BJ (cell line): ENCODE results near the gene VRK2. TPM values are rescaled to one million over a fixed set of nuclear protein-coding genes. Genes with fewer than 3 reads are reported as not detected.

Experiments used
- CTCF ChIA-PET: fragments of 350-600 bp; formaldehyde crosslinking; extraction: SDS; loops from one replicate; lab custom pipeline; 2021; ENCODE audit warnings: antibody characterized with exemption, inconsistent platforms; lab: Yijun Ruan, JAX
- POLR2A ChIA-PET: fragments of 300-600 bp; sonication (Branson Sonifier 250); formaldehyde crosslinking; extraction: SDS; loops from one replicate; lab custom pipeline; 2021; ENCODE audit warnings: antibody characterized with exemption; lab: Charles Lee
- DNase-seq: peaks from one replicate; pipeline ENCODE4 v3.0.0-alpha.2; 2011; ENCODE audit warnings: low read depth
- H3K27me3 ChIP-seq: 2 replicates; pipeline ENCODE4 v1.6.0; 2011; ENCODE audit warnings: low read length; ENCODE audit not compliant: control insufficient read depth, insufficient read depth
- H3K36me3 ChIP-seq: 2 replicates; pipeline ENCODE4 v1.5.1; 2011; ENCODE audit warnings: low read length; ENCODE audit not compliant: control insufficient read depth, insufficient read depth
- H3K4me3 ChIP-seq: 2 replicates; pipeline ENCODE4 v1.5.1; 2011; ENCODE audit warnings: low read depth, mild to moderate bottlenecking, control low read depth, low read length
- CTCF ChIP-seq: IDR thresholded peaks from 2 replicates; pipeline ENCODE4 v1.5.1; 2011; ENCODE audit warnings: low read depth, mild to moderate bottlenecking, control low read depth, inconsistent platforms, low read length, moderate library complexity; ENCODE audit not compliant: insufficient read depth
- polyA plus RNA-seq: library from polyadenylated mRNA; depleted of rRNA; stranded (reverse); fragments of >200 nt; gene quantifications from 2 replicates; pipeline ENCODE4 v1.2.3, GENCODE V29; 2011

The VRK2 gene
- polyA plus RNA-seq, 1 experiment: 11.9 TPM

GRCh38 chr2:58120626-58121229, 74.1 kb downstream of the VRK2 start:
- Histone ChIP-seq H3K27me3 (no peaks in the 10 kb centered on the region), H3K36me3 (no peaks in the 10 kb centered on the region), H3K4me3 (no peak overlapping the region)
- POLR2A ChIA-PET: no interaction called here
- CTCF ChIA-PET: interaction anchor here (1.0 kb wide), 1 partner anchor 9 kb away, joined by 5 read pairs; no protein-coding TSS in a partner anchor
- DNase-seq: no peak
- no peak for TF ChIP-seq CTCF

GRCh38 chr2:58122040-58122439, 75.4 kb downstream of the VRK2 start:
- Histone ChIP-seq H3K27me3 (no peaks in the 10 kb centered on the region), H3K36me3 (no peaks in the 10 kb centered on the region), H3K4me3 (no peak overlapping the region)
- TF ChIP-seq CTCF: no peak
- ChIA-PET POLR2A (no interaction called here), CTCF (no interaction called here)
- no peak for DNase-seq

- ChIA-PET POLR2A (no interaction called here), CTCF (no interaction called here)
- TF ChIP-seq CTCF: no peak
- DNase-seq: no peak
- H3K4me3 ChIP-seq: no peak overlapping the region
- no peaks in the 10 kb centered on the region for H3K36me3 ChIP-seq
- no peaks in the 10 kb centered on the region for H3K27me3 ChIP-seq
Observed at GRCh38 chr2:58122540-58122939, 75.9 kb downstream of the VRK2 start.

- H3K36me3 ChIP-seq: no peaks in the 10 kb centered on the region
- no peak overlapping the region for H3K4me3 ChIP-seq
- ChIA-PET POLR2A (no interaction called here), CTCF (no interaction called here)
- no peaks in the 10 kb centered on the region for H3K27me3 ChIP-seq
- no peak for TF ChIP-seq CTCF
- no peak for DNase-seq
Observed at GRCh38 chr2:58127111-58127510, 80.5 kb downstream of the VRK2 start.

GRCh38 chr2:58130238-58130637, 83.6 kb downstream of the VRK2 start:
- no peak for TF ChIP-seq CTCF
- POLR2A ChIA-PET: no interaction called here
- CTCF ChIA-PET: interaction anchor here (1.7 kb wide), 1 partner anchor 10 kb away, joined by 5 read pairs; no protein-coding TSS in a partner anchor
- no peak overlapping the region for H3K4me3 ChIP-seq
- H3K27me3 ChIP-seq: no peaks in the 10 kb centered on the region
- no peak for DNase-seq
- H3K36me3 ChIP-seq: no peaks in the 10 kb centered on the region
